HG03175 (cell line): ENCODE measurements around the gene PPP1R2C.

ENCODE experiments used
- ATAC-seq: cut with Tn5 transposase; IDR thresholded peaks from one replicate; pipeline ENCODE4 v1.9.1; 2021; ENCODE audit warnings: mild to moderate bottlenecking, moderate library complexity; ENCODE audit not compliant: unreplicated experiment

Gene PPP1R2C

DNA sequence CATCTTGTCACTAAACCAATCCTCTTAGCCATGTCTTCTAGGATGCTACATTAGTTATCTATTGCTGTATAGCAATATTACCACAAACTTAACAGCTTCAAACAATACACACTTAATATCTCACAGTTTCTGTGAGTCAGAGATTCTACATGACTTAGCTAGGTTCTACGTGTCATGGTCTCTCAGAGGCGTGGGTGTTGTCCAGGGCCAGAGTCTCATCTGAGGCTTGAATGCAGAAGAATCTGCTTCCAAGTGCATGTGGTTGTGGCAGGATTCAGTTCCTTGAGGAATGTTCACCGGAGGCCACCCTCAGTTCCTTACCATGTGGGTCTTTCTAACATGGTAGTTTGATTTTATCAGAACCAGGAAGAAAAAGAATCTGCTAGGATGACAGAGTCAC, 26.4 kb downstream of the PPP1R2C start:
- ATAC-seq = no peak

DNA sequence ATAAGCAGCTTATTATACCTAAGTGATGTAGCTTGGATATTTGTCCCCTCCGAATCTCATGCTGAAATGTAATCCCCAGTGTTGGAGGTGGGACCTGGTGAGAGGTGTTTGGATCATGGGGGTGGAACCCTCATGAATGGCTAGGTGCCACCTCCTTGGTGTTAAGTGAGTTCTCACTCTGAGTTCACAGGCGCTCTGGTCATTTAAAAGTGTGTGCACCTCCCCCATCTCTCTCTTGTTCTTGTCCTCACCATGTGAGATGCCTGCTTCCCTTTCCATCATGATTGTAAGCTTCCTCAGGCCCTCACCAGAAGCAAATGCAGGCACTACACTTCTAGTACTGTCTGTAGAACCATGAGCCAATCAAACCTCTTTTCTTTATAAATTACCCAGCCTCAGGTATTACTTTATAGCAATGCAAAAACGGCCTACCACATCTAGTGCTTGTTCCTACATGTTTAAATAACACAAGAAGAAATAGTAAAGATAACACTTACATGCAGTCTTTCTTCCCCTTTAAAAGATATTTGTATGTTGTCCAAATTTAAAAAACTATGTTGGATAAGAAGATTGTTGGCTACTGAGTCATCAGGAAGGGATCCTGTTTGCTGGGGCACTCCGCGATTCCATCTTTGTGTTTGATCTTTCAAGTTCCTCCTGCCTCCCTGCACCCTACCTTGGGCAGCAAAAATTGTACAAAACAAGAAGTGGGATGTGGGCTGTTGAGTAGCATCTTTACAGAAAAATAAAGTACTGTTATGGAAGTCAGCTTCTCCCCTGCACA, 29.7 kb downstream of the PPP1R2C start:
- ATAC-seq = no peak

DNA sequence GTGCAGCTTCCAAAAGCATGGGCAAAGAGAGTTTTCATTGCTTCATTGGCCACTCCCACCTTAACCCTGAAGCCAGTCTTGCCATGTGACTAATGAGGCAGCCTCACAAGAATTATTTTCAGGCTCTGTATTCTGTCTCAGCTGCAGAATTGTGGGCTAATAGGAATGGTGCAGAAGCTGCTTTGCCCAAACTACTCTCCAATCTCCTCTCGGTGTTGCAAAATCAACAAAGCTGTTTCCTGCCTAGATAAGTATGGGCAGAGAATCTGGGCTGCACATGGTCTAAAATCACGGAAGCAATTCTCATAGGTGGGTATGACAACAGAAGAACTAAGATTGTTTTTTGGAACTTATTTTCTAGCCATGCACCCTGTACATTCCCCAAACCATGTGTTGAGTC, 31.4 kb downstream of the PPP1R2C start:
- no peak for ATAC-seq

- ATAC-seq = no peak
These were observed 37.5 kb downstream of the PPP1R2C start for GRCh38 chrX:42740456-42740855.

DNA sequence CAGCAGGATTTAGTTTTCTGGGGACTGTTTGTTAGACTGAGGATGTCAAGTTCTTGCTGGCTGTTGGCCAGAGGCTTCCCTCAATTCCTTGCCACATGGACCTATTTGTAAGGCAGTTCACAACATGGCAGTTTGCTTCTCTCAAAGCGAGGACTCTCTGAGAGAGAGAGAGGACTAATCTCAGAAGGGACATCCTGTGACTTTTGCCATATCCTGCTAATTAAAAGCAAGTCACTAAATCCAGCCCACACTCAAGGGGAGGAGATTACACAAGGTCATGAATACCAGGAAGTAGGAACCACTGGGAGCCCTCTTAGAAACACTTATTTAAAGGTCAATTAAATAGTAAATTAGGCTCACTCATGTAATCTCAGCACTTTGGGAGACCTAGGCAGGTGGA, 38.2 kb downstream of the PPP1R2C start:
- ATAC-seq = no peak

- no peak for ATAC-seq
These were observed 38.7 kb downstream of the PPP1R2C start for GRCh38 chrX:42739258-42739657.

- ATAC-seq = no peak
These were observed 39.4 kb downstream of the PPP1R2C start for GRCh38 chrX:42738552-42738951.

DNA sequence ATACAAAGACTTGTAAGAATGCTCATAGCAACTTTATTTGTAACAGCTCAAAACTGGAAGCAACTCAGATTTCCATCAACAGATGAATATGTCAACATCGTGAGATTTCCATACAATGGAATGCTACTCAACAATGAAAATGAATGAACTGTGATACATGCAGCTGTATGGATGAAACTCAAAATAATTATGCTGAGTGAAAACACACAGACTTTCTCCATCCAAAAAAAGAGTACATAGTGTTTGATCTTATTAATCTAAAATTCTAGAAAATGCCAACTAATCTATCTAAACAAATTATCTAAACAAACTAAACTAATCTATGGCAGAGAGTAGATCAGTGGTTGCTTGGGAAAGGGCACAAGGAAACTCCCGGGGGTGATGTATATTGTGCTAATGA, 42.7 kb downstream of the PPP1R2C start:
- ATAC-seq = no peak

DNA sequence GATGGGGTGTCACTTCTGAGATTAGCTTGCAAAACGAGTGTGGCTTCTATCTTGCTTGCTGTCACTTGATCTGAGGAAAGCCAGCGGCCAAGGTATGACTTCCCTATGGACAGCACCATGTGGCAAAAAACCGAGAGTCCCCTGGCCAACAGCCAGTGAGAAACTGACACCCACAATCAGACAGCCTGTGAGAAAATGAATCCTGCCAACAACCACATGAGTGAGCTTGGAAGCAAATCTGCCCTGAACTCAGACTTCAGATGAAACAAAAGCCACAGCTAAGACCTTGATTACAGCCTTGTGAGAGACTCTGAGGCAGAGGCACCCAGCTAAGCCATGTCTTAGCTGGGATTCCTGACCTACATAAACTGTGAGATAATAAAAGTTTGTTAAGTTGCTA, 45.5 kb downstream of the PPP1R2C start:
- ATAC-seq = no peak
